Measurements from ENCODE around the gene ZFAND2A. TPM values are rescaled to one million over a fixed set of nuclear protein-coding genes. Genes with fewer than 3 reads are reported as not detected.
"Not testable (repeated sequence)": the region's sequence is repeated elsewhere in the genome, so short reads cannot be mapped to it uniquely, and the experiment has no call there.

Gene ZFAND2A
- total RNA-seq, 4 donors from 2014 or later, result 27.5 to 57.0 (median 37.4) TPM

DNA sequence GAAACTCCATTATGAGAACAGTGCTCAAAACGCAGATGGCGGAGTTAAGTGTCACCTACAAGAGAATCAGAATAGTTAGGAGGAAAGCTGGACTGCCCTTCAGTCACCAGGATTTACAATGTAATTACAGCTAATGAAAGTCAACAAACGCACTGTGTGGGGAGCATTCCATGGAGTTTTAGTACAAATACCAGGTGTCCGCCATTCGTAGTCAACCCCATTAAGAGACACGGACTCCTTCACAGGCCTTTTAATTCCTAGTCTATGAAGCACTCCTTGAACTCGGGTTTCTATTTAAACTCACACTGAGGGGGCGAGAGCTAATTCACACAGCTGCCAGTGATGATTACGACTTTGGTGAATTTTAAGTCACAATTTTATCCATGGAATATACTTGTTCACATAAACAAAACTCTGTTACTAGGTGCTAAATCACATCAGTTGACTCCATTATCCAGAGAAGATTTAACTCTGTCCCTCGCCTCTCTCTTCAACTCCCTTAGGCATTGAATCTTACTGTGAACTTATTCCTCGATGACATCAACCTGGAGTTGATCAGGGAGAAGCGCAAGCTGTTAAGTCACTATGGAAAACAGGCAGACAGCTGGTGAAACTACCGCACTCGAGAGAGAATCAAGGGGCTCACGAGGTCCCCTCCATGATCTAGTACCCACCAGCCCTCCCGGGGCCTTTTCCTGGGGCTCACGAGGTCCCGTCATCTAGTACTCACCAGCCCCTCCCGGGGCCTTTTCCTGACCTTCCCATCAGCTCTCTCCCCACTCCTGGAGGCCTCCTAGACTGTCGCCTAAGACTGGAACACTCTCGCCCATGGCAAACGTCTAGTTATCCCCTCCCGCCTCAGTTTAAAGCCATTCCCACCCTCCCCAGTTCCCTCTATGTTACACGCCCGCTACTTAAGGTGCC is 1.5 kb downstream of the ZFAND2A start:
- TF ChIP-seq, protein P1, sequence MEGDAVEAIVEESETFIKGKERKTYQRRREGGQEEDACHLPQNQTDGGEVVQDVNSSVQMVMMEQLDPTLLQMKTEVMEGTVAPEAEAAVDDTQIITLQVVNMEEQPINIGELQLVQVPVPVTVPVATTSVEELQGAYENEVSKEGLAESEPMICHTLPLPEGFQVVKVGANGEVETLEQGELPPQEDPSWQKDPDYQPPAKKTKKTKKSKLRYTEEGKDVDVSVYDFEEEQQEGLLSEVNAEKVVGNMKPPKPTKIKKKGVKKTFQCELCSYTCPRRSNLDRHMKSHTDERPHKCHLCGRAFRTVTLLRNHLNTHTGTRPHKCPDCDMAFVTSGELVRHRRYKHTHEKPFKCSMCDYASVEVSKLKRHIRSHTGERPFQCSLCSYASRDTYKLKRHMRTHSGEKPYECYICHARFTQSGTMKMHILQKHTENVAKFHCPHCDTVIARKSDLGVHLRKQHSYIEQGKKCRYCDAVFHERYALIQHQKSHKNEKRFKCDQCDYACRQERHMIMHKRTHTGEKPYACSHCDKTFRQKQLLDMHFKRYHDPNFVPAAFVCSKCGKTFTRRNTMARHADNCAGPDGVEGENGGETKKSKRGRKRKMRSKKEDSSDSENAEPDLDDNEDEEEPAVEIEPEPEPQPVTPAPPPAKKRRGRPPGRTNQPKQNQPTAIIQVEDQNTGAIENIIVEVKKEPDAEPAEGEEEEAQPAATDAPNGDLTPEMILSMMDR (IDR thresholded peaks at IDR 0.05), result no peak
- no peak for TF ChIP-seq POLR2A (IDR thresholded peaks at IDR 0.05)
- peaks cover 24 to 35% of the 10 kb centered on the region in 2 donors for H3K36me3 ChIP-seq
- WGBS, 2 donors, result 68 to 73% methylated on average over 25 of the region's 25 CpGs
- no peaks in the 10 kb centered on the region for H3K27me3 ChIP-seq
- peaks cover 20 to 21% of the 10 kb centered on the region in 2 donors for H3K4me1 ChIP-seq
- intact Hi-C loops (cut with DNase I), result no loop called here
- no peaks in the 10 kb centered on the region for H3K9me3 ChIP-seq
- H3K27ac ChIP-seq, result peak overlapping the region in 1 of 3 donors; percentile 100
- no peak for DNase-seq
- H3K4me3 ChIP-seq (replicated peaks in 1 of 3), result peak overlapping the region in 2 of 3 donors; percentile 66 to 69

DNA sequence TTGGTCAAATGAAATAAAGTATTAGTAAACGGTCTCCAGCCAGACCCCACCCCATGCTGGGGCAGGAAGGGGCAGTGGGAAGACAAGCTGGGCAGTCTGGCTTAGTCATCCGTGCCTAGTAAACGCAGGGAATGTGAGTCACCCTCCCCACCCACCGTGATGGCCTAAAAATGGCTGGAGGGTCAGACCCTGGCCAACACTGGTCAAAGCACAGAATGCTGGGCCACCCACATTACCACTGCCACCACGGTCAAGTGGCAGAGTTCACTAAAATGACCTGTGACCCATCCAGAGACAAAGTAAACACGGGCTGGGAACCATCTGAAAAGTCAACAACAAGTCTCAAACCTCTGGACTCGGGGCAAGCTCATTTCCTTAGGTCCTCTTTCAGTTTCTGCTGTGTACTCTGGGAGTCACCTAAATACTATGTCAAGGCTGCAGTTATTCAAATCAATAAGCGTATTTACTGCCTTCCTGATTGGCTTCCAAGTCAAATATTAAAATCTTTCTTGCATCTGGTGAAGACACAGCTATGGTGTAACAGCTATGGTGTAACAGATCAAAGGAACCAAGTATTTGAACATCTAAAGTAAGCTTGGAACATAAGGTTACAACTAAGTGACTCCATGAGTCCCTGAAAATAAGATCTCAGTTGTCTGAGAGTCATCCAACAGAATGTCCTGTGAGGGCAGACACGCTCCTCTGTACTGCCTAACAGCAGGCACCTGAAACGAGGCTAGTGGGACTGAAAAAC is 3.0 kb downstream of the ZFAND2A start:
- intact Hi-C loops (cut with DNase I), result no loop called here
- WGBS, 2 donors, result 51 to 70% methylated on average over 9 to 10 of the region's 10 CpGs
- Histone ChIP-seq H3K27me3 (no peaks in the 10 kb centered on the region), H3K36me3 (peaks cover 27 to 50% of the 10 kb centered on the region in 2 donors), H3K4me3 (replicated peaks in 1 of 3) (no peak overlapping the region), H3K27ac (no peak overlapping the region), H3K9me3 (no peaks in the 10 kb centered on the region), H3K4me1 (peaks cover 20 to 21% of the 10 kb centered on the region in 2 donors)
- TF ChIP-seq, protein P1 (IDR thresholded peaks at IDR 0.05), result no peak
- DNase-seq, result no peak

DNA sequence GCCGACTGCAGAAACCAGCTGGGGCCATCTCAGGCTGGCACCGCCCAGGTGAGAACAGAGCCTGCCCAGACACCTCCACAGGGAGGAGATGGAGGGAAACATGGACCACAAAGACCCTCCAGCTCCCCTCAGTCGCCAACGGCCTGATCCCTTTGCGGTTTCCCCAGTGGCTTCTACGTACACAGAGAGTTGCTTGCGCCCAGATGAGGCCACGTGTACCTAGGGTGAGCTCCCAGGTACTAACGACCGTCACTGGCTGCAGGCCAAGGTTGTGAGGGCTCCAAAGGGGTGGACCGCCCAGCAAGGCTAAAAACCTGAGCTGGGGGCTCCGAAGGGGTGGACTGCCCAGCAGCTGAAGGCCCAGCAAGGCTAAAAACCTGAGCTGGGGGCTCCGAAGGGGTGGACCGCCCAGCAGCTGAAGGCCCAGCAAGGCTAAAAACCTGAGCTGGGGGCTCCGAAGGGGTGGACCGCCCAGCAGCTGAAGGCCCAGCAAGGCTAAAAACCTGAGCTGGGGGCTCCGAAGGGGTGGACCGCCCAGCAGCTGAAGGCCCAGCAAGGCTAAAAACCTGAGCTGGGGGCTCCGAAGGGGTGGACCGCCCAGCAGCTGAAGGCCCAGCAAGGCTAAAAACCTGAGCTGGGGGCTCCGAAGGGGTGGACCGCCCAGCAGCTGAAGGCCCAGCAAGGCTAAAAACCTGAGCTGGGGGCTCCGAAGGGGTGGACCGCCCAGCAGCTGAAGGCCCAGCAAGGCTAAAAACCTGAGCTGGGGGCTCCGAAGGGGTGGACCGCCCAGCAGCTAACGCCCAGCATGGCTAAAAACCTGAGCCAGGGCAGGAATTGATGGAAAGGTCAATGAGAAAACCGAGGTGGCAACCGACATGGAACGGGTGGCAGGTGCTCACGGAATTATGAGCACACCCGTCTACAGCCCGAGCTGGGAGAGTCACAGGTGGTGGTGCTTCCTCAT is 3.9 kb downstream of the ZFAND2A start:
- peaks cover 33 to 58% of the 10 kb centered on the region in 2 donors for H3K36me3 ChIP-seq
- 86 to 88% methylated on average over 14 to 17 of the region's 33 CpGs for WGBS, 2 donors
- H3K9me3 ChIP-seq; intact Hi-C loops (cut with DNase I); H3K4me3 ChIP-seq (replicated peaks in 1 of 3); H3K27me3 ChIP-seq; H3K27ac ChIP-seq; DNase-seq: not testable (repeated sequence)
- peaks cover 17 to 18% of the 10 kb centered on the region in 2 donors for H3K4me1 ChIP-seq

DNA sequence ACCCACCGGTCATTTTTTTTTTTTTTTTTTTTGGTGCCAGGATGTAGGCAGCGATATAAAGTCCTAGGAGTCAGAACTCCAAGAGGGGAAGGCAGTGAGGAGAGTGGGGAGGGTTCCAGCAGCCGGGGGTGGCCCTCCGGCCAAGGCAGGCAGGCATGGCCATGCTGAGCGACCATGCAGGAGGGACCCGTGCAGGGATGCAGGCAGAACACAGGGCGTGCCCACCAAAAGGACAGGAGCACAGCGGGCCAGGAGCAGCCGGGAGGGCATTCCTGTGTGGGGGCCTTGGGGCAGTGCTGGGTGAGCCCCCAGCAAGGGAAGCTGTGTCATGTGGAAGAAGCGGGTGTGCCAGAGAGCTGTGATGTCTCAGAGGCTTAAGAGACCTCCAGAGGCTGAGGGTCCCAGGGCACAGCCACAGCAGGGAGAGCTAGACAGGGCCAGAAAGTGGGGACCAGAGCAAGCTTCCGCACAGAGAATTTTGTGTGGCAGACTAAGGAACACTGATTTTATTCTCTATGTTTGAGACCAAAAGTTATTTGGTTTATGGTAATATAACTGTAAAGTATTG is 5.7 kb downstream of the ZFAND2A start:
- Histone ChIP-seq H3K36me3 (peaks cover 33 to 67% of the 10 kb centered on the region in 2 donors), H3K4me1 (peaks cover 10 to 12% of the 10 kb centered on the region in 2 donors), H3K9me3 (no peaks in the 10 kb centered on the region), H3K4me3 (replicated peaks in 1 of 3) (no peak overlapping the region), H3K27ac (no peak overlapping the region), H3K27me3 (no peaks in the 10 kb centered on the region)
- WGBS, 2 donors, result 90 to 97% methylated on average over 11 of the region's 11 CpGs
- TF ChIP-seq, protein P1 (IDR thresholded peaks at IDR 0.05), result no peak
- TF ChIP-seq POLR2A (IDR thresholded peaks at IDR 0.05), result no peak
- no peak for DNase-seq
- intact Hi-C loops (cut with DNase I), result no loop called here

Data from thyroid gland (tissue), 4 donors.